ENCODE results near the gene DENND2D.

The DENND2D gene, protein sequence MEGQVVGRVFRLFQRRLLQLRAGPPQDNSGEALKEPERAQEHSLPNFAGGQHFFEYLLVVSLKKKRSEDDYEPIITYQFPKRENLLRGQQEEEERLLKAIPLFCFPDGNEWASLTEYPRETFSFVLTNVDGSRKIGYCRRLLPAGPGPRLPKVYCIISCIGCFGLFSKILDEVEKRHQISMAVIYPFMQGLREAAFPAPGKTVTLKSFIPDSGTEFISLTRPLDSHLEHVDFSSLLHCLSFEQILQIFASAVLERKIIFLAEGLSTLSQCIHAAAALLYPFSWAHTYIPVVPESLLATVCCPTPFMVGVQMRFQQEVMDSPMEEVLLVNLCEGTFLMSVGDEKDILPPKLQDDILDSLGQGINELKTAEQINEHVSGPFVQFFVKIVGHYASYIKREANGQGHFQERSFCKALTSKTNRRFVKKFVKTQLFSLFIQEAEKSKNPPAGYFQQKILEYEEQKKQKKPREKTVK
- 205 reads per million, percentile 92 among the genes with 10 or more reads in this experiment for total RNA-seq

DNA sequence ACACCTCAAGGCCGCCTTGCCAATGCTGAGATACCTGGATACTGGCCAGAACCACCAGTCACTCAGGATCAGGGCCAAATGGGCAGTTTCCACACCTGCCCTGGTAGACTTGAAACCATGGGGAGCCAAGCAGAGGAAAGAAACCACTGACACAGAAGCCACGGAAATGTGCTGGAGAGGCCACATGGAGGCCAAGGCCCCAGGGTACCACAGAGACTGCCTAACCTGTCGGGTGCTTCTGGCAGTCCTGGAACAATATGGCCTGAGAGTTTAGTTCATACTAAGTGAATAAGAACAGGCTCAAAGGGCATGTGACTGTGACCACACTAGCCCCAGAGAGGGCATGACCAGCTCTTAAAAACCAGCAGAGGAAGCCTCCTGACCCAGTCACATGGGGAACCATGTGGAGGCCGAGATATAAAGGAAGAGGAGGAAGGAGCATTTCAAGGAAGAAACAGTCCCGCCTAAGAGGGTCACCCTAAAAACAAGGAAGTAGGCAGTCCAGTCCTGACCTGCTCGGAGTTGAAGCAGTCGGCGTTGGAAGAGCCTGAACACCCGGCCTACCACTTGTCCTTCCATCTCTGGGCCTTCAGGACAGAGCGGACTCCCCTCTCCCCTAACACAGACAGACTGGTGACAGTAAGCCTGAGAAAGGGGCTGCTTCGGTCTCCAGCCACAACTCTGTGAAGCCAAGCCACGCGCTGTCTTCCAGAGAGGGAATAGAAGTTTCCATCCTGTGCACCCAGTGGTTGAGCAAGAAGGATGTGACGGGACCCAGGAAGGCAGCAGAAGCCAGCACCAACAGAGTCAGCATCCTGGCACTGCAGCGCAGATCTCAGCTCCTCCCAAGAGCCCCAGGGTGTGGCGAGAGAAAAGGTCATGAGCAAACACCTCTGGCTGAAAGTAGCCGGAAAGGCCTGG, at the start of gene DENND2D:
TSS of gene DENND2D (minus strand) at position 766 of the 921 bp plus-strand sequence. CDS start at position 579, 187 bp downstream.
- peak; percentile 33 for DNase-seq

- DNase-seq = no peak
These were observed 49.5 kb upstream of the DENND2D start for GRCh38 chr1:111249960-111250359.

GRCh38 chr1:111247125-111247838, 46.8 kb upstream of the DENND2D start:
- no peak for DNase-seq

- DNase-seq = no peak
These were observed 42.5 kb upstream of the DENND2D start for GRCh38 chr1:111242805-111243523.

DNA sequence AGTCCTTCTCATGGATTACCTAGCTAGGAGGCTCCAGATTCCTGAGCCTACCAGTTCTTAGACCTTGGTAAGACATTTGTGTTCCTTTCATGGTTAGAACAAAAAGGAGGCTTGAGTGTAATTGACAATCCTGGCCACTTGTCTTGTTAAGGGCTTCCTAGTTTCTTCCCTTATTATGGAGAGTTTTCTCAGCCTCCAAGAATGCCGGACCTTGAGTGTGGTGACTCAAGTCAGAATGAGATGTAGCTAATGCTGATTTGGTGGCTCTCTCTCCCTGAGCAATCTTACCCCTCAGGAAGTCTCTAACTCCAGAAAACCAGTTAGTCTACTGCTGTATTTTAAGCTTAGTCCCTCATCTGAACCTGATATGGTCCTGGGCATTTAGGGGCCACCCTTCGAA, 41.4 kb upstream of the DENND2D start:
- DNase-seq = no peak

DNA sequence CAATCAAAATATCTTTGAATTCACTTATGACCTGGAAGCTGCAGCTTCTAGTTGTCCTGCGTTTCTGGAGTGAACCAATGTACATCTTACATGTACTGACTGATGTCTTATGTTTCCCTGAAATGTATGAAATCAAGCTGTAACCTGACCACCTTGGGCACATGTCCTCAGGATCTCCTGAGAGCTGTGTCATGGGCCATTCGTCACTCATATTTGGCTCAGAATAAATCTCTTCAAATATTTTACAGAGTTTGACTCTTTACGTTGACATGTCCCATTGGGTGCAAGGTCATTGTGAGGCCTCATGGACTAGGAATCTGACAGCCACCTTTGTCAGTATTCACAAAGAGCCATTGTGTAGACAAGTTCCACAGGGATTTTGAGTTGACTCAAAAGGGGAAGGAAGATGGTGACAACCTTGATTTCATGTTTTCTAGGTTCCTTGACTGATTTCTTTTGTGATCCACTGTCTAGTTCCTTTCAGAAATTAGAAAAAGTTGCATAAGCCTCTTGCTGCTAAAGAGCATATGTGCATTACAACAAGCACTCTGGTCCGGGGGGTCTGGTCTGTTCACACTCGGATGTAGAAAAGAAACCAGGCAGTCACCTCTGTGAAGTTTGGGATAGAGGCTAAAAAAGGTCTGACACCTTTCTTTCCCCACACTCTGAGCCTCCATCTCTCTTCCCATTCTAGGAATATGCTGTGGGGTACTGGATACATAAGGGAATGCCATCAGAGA, 37.8 kb upstream of the DENND2D start:
- DNase-seq = no peak

DNA sequence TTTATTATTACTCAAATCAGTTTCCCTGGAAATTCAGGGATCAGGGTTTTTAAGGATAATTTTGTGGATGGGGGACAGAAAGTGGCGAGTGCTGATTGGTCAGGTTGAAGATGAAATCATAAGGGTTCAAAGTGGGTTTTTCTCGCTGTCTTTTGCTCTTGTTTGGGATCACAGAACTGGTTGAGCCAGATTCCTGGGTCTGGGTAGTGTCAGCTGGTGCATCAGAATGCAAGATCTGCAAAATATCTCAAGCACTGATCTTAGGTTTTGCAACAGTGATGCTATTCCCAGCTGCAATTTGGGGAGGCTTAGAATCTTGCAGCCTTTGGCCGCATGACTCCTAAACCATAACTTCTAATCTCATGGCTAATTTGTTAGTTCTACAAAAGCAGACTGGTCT, 36.4 kb upstream of the DENND2D start:
- DNase-seq = no peak

DNA sequence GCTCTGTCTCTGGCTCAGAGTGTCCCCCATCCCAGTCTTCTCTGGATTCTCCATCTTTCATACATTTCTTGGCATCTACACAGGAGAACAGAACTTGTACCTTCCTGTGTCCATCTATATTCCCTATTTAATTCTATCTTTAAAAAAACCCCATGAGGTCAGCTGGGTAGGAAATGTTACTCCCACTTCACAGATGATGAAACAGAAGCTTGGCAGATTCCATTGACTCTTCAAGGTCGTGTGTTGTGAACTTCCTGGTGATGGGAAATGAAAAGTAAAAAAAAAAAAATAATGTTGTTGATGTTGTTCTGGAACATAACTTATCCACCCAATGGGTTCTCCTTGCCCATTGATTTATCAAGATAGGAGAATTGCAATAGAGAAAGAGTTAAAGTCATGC, 35.9 kb upstream of the DENND2D start:
- no peak for DNase-seq

DNA sequence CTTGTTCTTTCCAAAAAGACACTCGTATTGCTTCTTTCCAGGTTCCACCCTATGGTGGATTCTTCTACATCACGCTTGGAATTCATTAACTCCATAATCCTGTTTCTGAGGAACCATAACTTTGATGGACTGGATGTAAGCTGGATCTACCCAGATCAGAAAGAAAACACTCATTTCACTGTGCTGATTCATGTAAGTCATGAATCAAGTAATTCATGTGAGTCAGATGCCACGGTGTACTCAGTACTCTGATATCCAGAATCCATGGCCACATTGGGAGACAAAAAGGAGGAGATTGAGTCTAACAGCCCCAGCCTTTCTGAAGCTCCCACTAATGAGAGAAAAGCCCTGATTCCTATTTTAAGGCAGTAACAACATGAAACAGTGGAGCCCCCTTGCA, 34.4 kb upstream of the DENND2D start:
- DNase-seq = no peak

DNA sequence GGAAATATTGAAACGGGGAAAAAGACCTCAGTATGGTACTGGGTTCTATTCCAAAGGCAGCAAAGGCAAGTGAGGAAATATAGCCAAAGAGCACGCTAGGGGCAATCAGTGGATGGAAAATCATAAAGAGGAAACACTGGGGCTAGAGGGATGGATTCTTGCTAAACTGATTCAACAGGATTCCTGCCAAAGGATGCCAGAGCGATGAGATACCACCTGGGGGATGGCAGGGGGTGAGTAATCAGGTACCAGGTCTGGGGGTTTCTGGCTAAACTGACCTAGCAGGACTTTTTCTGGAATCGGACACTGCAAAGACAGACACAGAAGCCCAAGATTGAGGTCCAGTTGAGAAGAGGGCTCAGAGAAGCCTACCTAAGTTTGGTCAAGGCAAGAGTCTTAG, 33.8 kb upstream of the DENND2D start:
- DNase-seq = no peak

DNA sequence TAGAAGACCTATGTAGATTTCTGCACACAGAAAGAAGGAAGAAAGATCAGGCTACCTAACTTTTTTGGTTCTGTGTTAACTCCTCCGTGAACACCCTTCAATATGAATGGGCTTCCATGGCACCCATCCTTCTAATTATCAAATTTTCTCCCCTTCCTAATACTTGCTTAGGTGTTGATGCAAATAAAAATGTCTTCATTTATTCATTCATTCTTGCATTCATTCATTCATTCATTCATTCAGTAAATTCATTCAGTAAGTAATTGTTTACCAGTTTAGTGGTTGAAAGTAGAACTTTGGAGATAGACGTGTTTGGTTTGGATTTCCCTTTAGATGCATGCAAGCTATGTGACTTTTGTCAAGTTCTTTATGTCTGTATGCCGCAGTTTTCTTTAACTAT, 31.7 kb upstream of the DENND2D start:
- no peak for DNase-seq

- no peak for DNase-seq
These were observed 28.3 kb upstream of the DENND2D start for GRCh38 chr1:111228748-111229126.

GRCh38 chr1:111227851-111228747, 27.7 kb upstream of the DENND2D start:
- no peak for DNase-seq

DNA sequence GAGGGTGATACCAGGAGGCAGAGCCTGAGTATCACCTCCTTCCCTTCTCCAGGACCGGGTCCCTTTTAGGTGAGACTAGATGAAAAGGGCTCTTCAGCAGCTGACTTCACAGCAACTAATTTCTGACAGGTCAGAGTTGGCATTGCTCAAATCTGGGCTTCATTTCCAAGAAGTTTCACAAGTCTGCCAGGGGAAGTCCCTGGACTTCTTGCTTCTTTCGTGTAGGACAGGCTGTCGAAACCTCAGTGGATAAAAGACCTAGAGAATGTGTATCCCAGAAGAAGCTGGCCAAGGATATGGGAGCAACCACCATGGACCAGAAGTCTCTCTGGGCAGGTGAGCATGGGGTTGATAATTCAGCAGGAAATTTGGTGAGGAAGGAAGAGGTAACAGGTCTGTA, 27.0 kb upstream of the DENND2D start, which contains the start of gene CHI3L2:
TSS of gene CHI3L2 (plus strand) at position 280 of the 400 bp plus-strand sequence. CDS start at position 297, 17 bp downstream.
- DNase-seq = no peak

DNA sequence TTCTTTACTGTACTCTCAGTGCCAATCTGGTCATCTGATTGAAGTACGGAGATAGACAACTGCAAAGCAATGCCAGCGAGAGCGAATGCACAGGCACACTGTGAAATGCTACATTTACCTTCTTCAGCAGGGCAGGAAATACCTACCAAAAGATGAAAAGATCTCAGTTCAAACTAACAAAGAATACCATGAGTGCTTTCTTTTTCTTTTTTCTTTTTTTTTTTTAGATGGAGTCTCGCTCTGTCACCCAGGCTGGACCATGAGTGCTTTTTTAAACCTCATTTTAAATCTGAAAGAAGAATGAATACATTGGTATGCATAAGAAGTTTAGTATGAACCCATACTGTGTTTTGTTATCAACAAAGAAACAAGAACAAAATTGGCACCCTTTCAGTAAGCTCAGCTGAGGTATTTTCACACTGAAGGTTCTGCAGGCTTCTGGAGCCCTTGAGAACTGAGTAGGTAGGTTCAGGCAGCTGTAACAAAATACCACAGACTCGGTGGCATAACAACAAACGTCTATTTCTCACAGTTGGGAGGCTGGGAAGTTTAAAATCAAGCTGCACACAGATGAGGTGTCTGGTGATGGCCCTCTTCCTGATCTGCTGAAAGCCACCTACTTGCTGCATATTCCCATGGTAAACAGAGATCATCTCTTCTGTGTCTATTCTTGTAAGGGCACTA, 25.4 kb upstream of the DENND2D start:
- no peak for DNase-seq

- no peak for DNase-seq
These were observed 24.6 kb upstream of the DENND2D start for GRCh38 chr1:111225091-111225490.

GRCh38 chr1:111223126-111223685, 22.8 kb upstream of the DENND2D start:
- DNase-seq = no peak

DNA sequence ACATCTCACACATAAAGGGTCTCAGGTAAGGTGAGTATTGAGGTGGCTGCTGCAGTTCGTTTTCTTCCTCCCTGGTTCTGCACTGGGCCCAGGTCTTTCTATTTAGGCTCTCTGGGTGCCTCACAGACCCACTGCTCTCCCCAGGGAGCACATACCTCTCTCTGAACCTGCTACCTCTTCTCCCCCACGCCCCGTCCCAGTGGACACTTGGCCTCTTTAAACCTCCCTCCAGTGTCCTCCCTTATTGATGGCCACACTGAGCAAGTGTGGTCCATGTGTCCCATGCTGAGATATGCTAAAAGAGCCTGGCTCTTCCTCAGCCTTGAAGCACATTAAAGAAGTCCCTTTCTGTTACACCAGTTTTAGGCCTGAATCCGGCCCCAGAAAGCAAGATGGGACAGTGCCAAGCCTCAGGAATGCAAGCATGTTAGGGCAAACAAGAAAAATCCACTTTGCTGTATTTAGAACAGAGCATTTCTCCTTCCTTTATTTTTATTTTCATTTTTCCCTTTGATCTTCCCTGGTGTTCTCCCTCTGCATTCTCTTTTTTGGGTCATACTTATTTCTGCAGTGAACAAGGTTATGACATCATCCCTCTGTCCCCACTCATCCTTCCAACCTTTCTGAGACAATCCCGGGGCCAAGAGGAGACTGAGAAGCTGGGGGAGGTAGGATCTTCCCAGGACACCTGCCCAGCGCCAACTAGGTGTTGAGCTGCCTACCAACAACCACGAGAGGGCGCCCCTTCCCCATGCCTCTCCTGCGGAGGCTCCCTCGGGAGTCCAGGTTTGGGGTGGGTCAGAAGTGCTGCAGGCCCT, 22.1 kb upstream of the DENND2D start:
- DNase-seq = peak; percentile 62
